NCI-H446 treated with DMSO at 0.1 percent for 48 hours (cell line): Measurements from ENCODE around the gene GYPC.
"Not testable (repeated sequence)": the region's sequence is repeated elsewhere in the genome, so short reads cannot be mapped to it uniquely, and the experiment has no call there.

Experiments
- DNase-seq: peaks from one replicate; lab custom pipeline; 2025; lab: John Stamatoyannopoulos, UW

The GYPC gene

GRCh38 chr2:126699716-126700581 lies 44.0 kb downstream of the GYPC start:
- no peak for DNase-seq

GRCh38 chr2:126700677-126701076 lies 44.7 kb downstream of the GYPC start:
- no peak for DNase-seq

GRCh38 chr2:126703311-126703710 lies 47.4 kb downstream of the GYPC start:
- DNase-seq: no peak

- DNase-seq: no peak
These were observed 48.6 kb downstream of the GYPC start for GRCh38 chr2:126704434-126705160.

GRCh38 chr2:126707191-126707590 lies 51.2 kb downstream of the GYPC start:
- no peak for DNase-seq

- no peak for DNase-seq
These were observed 52.0 kb downstream of the GYPC start for GRCh38 chr2:126707941-126708340.

- DNase-seq: no peak
These were observed 58.4 kb downstream of the GYPC start for GRCh38 chr2:126714191-126714965.

- DNase-seq: no peak
These were observed 59.2 kb downstream of the GYPC start for GRCh38 chr2:126715111-126715510.

GRCh38 chr2:126715576-126716406 lies 59.8 kb downstream of the GYPC start:
- no peak for DNase-seq

GRCh38 chr2:126717277-126717676 lies 61.3 kb downstream of the GYPC start:
- DNase-seq: not testable (repeated sequence)

- no peak for DNase-seq
These were observed 62.0 kb downstream of the GYPC start for GRCh38 chr2:126717928-126718327.

GRCh38 chr2:126719191-126719832 lies 63.4 kb downstream of the GYPC start:
- no peak for DNase-seq

GRCh38 chr2:126719833-126720351 lies 63.9 kb downstream of the GYPC start:
- no peak for DNase-seq

GRCh38 chr2:126720638-126721037 lies 64.7 kb downstream of the GYPC start:
- no peak for DNase-seq

- DNase-seq: no peak
These were observed 66.1 kb downstream of the GYPC start for GRCh38 chr2:126722081-126722480.

GRCh38 chr2:126722546-126722945 lies 66.6 kb downstream of the GYPC start:
- no peak for DNase-seq

- DNase-seq: no peak
These were observed 67.4 kb downstream of the GYPC start for GRCh38 chr2:126723281-126723815.

- DNase-seq: no peak
These were observed 69.6 kb downstream of the GYPC start for GRCh38 chr2:126725580-126725979.

- DNase-seq: no peak
These were observed 73.9 kb downstream of the GYPC start for GRCh38 chr2:126729896-126730295.

GRCh38 chr2:126730655-126731054 lies 74.7 kb downstream of the GYPC start:
- DNase-seq: no peak

GRCh38 chr2:126731353-126731752 lies 75.4 kb downstream of the GYPC start:
- DNase-seq: no peak
